Measurements from ENCODE around the gene SBK3.
A peak's percentile ranks its signal among the peaks of the same experiment; 100 is the strongest.

Gene SBK3

DNA sequence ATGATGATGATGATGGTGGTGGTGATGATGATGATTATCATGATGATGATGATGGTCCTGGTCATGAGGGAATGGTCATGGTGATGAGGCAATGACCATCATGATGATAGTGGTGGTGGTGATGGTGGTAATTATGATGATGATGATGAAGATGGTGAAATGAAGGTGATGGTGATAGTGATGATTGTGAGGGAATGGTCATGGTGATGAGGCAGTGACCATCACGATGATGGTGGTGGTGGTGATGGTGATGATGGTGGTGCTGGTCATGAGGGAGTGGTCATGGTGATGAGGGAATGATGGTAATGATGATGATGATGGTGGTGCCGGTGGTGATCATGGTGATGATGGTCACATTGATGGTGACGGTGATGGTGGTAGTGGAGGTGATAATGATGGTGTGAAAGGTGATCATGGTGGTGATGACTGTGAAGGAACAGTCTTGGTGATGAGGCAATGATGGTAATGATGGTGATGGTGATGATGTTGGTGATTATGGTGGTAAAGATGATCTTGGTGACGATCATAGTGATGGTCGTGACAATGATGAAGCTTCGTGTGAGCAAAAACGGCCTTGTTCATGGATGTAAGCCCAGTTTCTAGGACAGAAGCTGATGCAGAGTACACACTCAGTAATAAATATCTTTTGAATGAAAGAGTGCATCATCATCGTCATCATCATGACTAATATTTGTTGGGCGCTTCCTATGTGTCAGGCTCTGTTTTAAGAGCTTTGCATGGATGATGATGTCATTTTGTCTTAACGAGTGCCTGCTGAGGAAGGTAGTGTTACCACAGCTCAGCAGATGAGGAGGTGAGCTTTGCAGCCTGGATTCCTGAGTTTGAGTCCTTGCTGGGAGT lies 25.7 kb downstream of the SBK3 start:
- no peak overlapping the region for H4K12ac ChIP-seq (ENCODE audit: low read depth, low read length)
- H3K4me2 ChIP-seq (ENCODE audit: low read length) = no peak overlapping the region
- peaks cover 3% of the 10 kb centered on the region for H3K79me1 ChIP-seq (ENCODE audit: low read length)
- H2BK120ac ChIP-seq (ENCODE audit: insufficient read depth, low read length, poor library complexity) = no peak overlapping the region
- no peak overlapping the region for H2BK12ac ChIP-seq (ENCODE audit: low read length)
- WGBS (ENCODE audit: extremely low coverage, insufficient coverage, insufficient read length) = no CpG with 5 or more reads among the region's 10 CpGs
- no peak overlapping the region for H2BK5ac ChIP-seq (ENCODE audit: low read depth, low read length, poor library complexity)
- no peak overlapping the region for H3K14ac ChIP-seq (ENCODE audit: low read length)
- no peaks in the 10 kb centered on the region for H3K79me2 ChIP-seq (ENCODE audit: control insufficient read depth, insufficient read depth, low read length, poor library complexity)
- H3K4ac ChIP-seq (ENCODE audit: low read depth, low read length) = no peak overlapping the region
- H3K27ac ChIP-seq (ENCODE audit: low read depth, low read length) = no peak overlapping the region
- peaks cover 5% of the 10 kb centered on the region for H3K9me3 ChIP-seq (ENCODE audit: insufficient read depth, low read depth, low read length)
- H3K23ac ChIP-seq (ENCODE audit: low read length) = no peak overlapping the region
- no peak overlapping the region for H2AK5ac ChIP-seq (ENCODE audit: low read length)
- H3K4me3 ChIP-seq (ENCODE audit: low read depth, low read length) = no peak overlapping the region
- peaks cover 0 to 3% of the 10 kb centered on the region in 2 experiments for H3K36me3 ChIP-seq (ENCODE audit: control insufficient read depth in 1 of 2, insufficient read depth in 2 of 2, low read length in 2 of 2)
- DNase-seq = peak in 1 of 2 donors; percentile 7
- H4K91ac ChIP-seq (ENCODE audit: low read depth, low read length) = no peak overlapping the region
- no peak overlapping the region for H4K8ac ChIP-seq (ENCODE audit: low read depth, low read length)
- no peak overlapping the region for H3K9ac ChIP-seq (ENCODE audit: low read length)
- no peaks in the 10 kb centered on the region for H3K27me3 ChIP-seq (ENCODE audit: insufficient read depth, low read length)
- H3K4me1 ChIP-seq (ENCODE audit: control insufficient read depth in 1 of 2, insufficient read depth in 2 of 2, low read length in 2 of 2) = peaks cover 0 to 4% of the 10 kb centered on the region in 2 experiments
- no peak overlapping the region for H3K18ac ChIP-seq (ENCODE audit: low read length)
- no peak overlapping the region for H2AFZ ChIP-seq (ENCODE audit: insufficient read depth, low read length, poor library complexity)

DNA sequence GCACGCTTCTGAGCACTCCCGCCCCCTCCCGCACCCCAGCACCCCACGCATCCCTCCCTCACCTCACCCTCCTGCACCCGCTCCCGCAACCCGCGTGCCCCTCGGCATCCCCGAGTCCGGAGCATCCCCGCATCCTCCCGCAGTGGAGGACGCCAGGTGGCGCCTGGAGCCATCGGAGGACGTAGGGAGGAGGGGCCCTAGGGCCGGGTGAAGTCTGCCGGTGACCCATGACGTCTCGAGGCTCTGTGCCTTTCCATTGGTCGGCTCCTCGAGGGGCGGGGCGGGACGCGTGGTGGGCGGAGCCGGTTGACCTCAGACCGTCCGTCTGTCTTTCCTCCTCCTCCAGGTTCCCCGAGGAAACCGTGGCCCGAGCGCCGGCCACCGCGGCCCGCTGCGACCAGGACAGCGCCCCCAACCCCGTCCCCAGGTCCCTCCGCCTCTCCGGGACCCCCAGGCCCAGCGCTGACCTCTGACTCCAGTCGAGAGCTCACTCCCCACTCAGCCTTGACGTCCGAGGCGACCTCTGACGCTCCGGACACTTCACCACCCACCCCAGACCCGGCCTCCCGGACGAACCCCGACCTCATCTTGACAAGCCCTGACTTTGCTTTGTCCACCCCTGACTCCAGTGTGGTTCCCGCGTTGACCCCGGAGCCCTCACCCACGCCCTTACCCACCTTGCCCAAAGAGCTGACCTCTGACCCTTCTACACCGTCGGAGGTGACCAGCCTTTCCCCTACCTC lies 28.3 kb downstream of the SBK3 start:
- peak; percentile 84 to 94 for DNase-seq
- H3K27ac ChIP-seq (ENCODE audit: low read depth, low read length) = no peak overlapping the region
- no CpG with 5 or more reads among the region's 61 CpGs for WGBS (ENCODE audit: extremely low coverage, insufficient coverage, insufficient read length)

DNA sequence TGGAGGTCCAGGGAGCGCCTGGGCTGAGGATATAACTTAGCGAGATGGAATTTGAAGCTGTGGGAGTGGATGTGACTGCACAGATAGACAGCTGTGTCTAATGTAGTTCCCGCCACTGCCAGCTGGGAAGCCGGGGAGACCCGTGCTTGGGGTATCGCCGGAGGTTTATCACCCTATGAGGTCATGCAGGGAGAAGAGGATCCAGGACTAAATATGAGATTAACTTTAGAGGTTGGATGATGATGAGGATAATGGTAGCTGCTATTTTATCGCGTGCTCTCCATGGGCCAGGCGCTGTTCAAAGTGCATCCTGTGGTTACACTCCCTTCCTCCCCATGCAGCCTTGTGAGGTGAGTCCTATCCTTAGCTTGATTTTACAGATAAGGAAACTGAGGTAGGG lies 37.2 kb downstream of the SBK3 start:
- Histone ChIP-seq H2AK5ac (ENCODE audit: low read length) (no peak overlapping the region), H3K18ac (ENCODE audit: low read length) (no peak overlapping the region), H2BK5ac (ENCODE audit: low read depth, low read length, poor library complexity) (no peak overlapping the region), H2BK12ac (ENCODE audit: low read length) (no peak overlapping the region), H3K23ac (ENCODE audit: low read length) (no peak overlapping the region), H4K8ac (ENCODE audit: low read depth, low read length) (no peak overlapping the region), H3K36me3 (ENCODE audit: control insufficient read depth in 1 of 2, insufficient read depth in 2 of 2, low read length in 2 of 2) (peaks cover 6 to 7% of the 10 kb centered on the region in 2 experiments), H3K9me3 (ENCODE audit: insufficient read depth, low read depth, low read length) (peaks cover 8% of the 10 kb centered on the region), H3K4me3 (ENCODE audit: low read depth, low read length) (no peak overlapping the region), H4K91ac (ENCODE audit: low read depth, low read length) (no peak overlapping the region), H3K27me3 (ENCODE audit: insufficient read depth, low read length) (peaks cover 2% of the 10 kb centered on the region), H2BK120ac (ENCODE audit: insufficient read depth, low read length, poor library complexity) (no peak overlapping the region), H4K12ac (ENCODE audit: low read depth, low read length) (no peak overlapping the region), H3K9ac (ENCODE audit: low read length) (peak overlapping the region; percentile 23), H3K4me2 (ENCODE audit: low read length) (no peak overlapping the region), H3K14ac (ENCODE audit: low read length) (no peak overlapping the region), H2AFZ (ENCODE audit: insufficient read depth, low read length, poor library complexity) (no peak overlapping the region), H3K4ac (ENCODE audit: low read depth, low read length) (no peak overlapping the region), H3K79me2 (ENCODE audit: control insufficient read depth, insufficient read depth, low read length, poor library complexity) (no peaks in the 10 kb centered on the region), H3K4me1 (ENCODE audit: control insufficient read depth in 1 of 2, insufficient read depth in 2 of 2, low read length in 2 of 2) (peaks cover 0 to 5% of the 10 kb centered on the region in 2 experiments), H3K79me1 (ENCODE audit: low read length) (no peaks in the 10 kb centered on the region), H3K27ac (ENCODE audit: low read depth, low read length) (no peak overlapping the region)
- no CpG with 5 or more reads among the region's 10 CpGs for whole genome bisulfite sequencing (ENCODE audit: extremely low coverage, insufficient coverage, insufficient read length)
- no peak for DNase-seq

More for the DNA sequence above, 28.3 kb downstream of the SBK3 start:
- H3K4me2 ChIP-seq (ENCODE audit: low read length) = peak overlapping the region; percentile 59
- peak overlapping the region; percentile 24 for H4K12ac ChIP-seq (ENCODE audit: low read depth, low read length)
- peaks cover 3 to 8% of the 10 kb centered on the region in 2 experiments for H3K36me3 ChIP-seq (ENCODE audit: control insufficient read depth in 1 of 2, insufficient read depth in 2 of 2, low read length in 2 of 2)
- H2AK5ac ChIP-seq (ENCODE audit: low read length) = peak overlapping the region; percentile 11
- H3K27me3 ChIP-seq (ENCODE audit: insufficient read depth, low read length) = no peaks in the 10 kb centered on the region
- peak overlapping the region; percentile 14 for H3K18ac ChIP-seq (ENCODE audit: low read length)
- no peak overlapping the region for H3K4ac ChIP-seq (ENCODE audit: low read depth, low read length)
- peak overlapping the region; percentile 30 for H4K8ac ChIP-seq (ENCODE audit: low read depth, low read length)
- peak overlapping the region; percentile 10 for H4K91ac ChIP-seq (ENCODE audit: low read depth, low read length)
- H3K9ac ChIP-seq (ENCODE audit: low read length) = no peak overlapping the region
- H3K79me2 ChIP-seq (ENCODE audit: control insufficient read depth, insufficient read depth, low read length, poor library complexity) = no peaks in the 10 kb centered on the region
- peaks cover 3% of the 10 kb centered on the region for H3K79me1 ChIP-seq (ENCODE audit: low read length)
- no peak overlapping the region for H2BK12ac ChIP-seq (ENCODE audit: low read length)
- H3K4me3 ChIP-seq (ENCODE audit: low read depth, low read length) = peak overlapping the region; percentile 3
- no peak overlapping the region for H2BK120ac ChIP-seq (ENCODE audit: insufficient read depth, low read length, poor library complexity)
- H2BK5ac ChIP-seq (ENCODE audit: low read depth, low read length, poor library complexity) = no peak overlapping the region
- H3K4me1 ChIP-seq (ENCODE audit: control insufficient read depth in 1 of 2, insufficient read depth in 2 of 2, low read length in 2 of 2) = peaks cover 0 to 4% of the 10 kb centered on the region in 2 experiments
- H3K23ac ChIP-seq (ENCODE audit: low read length) = no peak overlapping the region
- no peak overlapping the region for H3K14ac ChIP-seq (ENCODE audit: low read length)
- H3K9me3 ChIP-seq (ENCODE audit: insufficient read depth, low read depth, low read length) = peaks cover 5% of the 10 kb centered on the region
- peak overlapping the region; percentile 67 for H2AFZ ChIP-seq (ENCODE audit: insufficient read depth, low read length, poor library complexity)

DNA sequence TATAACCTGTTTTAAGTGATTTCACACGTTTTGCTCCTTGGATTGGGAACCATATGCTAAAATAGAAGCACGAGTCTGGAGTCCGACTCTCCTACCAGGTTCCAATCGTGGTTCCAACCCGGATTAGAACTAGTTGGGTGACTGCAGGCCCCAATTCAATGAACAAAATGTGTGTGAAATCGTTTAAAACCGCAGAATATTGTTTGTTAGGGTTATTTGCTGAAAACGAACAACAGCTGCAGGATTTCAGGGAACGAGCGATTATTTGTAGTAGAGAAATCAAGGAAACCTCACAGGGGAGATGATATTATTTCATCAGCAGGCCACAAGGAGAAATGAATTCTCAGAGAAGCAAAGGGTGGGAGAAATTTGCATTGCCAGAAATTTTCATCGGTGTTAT lies 40.4 kb downstream of the SBK3 start:
- no peak overlapping the region for H4K12ac ChIP-seq (ENCODE audit: low read depth, low read length)
- H3K4me1 ChIP-seq (ENCODE audit: control insufficient read depth in 1 of 2, insufficient read depth in 2 of 2, low read length in 2 of 2) = peaks cover 0 to 5% of the 10 kb centered on the region in 2 experiments
- no peak overlapping the region for H3K23ac ChIP-seq (ENCODE audit: low read length)
- H2AK5ac ChIP-seq (ENCODE audit: low read length) = no peak overlapping the region
- H3K4ac ChIP-seq (ENCODE audit: low read depth, low read length) = no peak overlapping the region
- no peak overlapping the region for H4K91ac ChIP-seq (ENCODE audit: low read depth, low read length)
- no peak overlapping the region for H2BK12ac ChIP-seq (ENCODE audit: low read length)
- H3K27me3 ChIP-seq (ENCODE audit: insufficient read depth, low read length) = peaks cover 2% of the 10 kb centered on the region
- no CpG with 5 or more reads among the region's 11 CpGs for WGBS (ENCODE audit: extremely low coverage, insufficient coverage, insufficient read length)
- no peak overlapping the region for H3K4me2 ChIP-seq (ENCODE audit: low read length)
- no peaks in the 10 kb centered on the region for H3K79me2 ChIP-seq (ENCODE audit: control insufficient read depth, insufficient read depth, low read length, poor library complexity)
- H2AFZ ChIP-seq (ENCODE audit: insufficient read depth, low read length, poor library complexity) = no peak overlapping the region
- H2BK120ac ChIP-seq (ENCODE audit: insufficient read depth, low read length, poor library complexity) = no peak overlapping the region
- DNase-seq = no peak
- H3K79me1 ChIP-seq (ENCODE audit: low read length) = no peaks in the 10 kb centered on the region
- peaks cover 8% of the 10 kb centered on the region for H3K9me3 ChIP-seq (ENCODE audit: insufficient read depth, low read depth, low read length)
- no peak overlapping the region for H3K9ac ChIP-seq (ENCODE audit: low read length)
- H3K4me3 ChIP-seq (ENCODE audit: low read depth, low read length) = no peak overlapping the region
- H3K14ac ChIP-seq (ENCODE audit: low read length) = no peak overlapping the region
- no peak overlapping the region for H3K27ac ChIP-seq (ENCODE audit: low read depth, low read length)
- H2BK5ac ChIP-seq (ENCODE audit: low read depth, low read length, poor library complexity) = no peak overlapping the region
- no peak overlapping the region for H4K8ac ChIP-seq (ENCODE audit: low read depth, low read length)
- H3K36me3 ChIP-seq (ENCODE audit: control insufficient read depth in 1 of 2, insufficient read depth in 2 of 2, low read length in 2 of 2) = peaks cover 12 to 18% of the 10 kb centered on the region in 2 experiments
- no peak overlapping the region for H3K18ac ChIP-seq (ENCODE audit: low read length)
